ENCODE measurements around the gene EZR.

GRCh38 chr6:158760618-158761250, 58.4 kb downstream of the EZR start:
- TF ChIP-seq POLR2A (IDR thresholded peaks at IDR 0.05; ENCODE audit: low read depth, low read length) (no peak), TAF1 (IDR thresholded peaks at IDR 0.05; ENCODE audit: borderline replicate concordance, low read depth, low read length) (no peak), POLR2AphosphoS5 (IDR thresholded peaks at IDR 0.05; ENCODE audit: low read depth, low read length) (no peak)

All from GM12892 (cell line).